Neural cell (in vitro differentiated cells): Measurements from ENCODE around the gene SMIM36. TPM values are rescaled to one million over a fixed set of nuclear protein-coding genes. Genes with fewer than 3 reads are reported as not detected.

Experiments used
- H2AFZ ChIP-seq: fragments of 200-600, 300-800 bp; sonication (generic), shearing (Covaris generic); 2 replicates; pipeline ENCODE4 v1.6.0; 2014; ENCODE audit warnings: low read depth, mild to moderate bottlenecking, antibody characterized with exemption, low read length, moderate library complexity
- H3F3A ChIP-seq: fragments of 200-600 bp; shearing (Covaris generic); 2 replicates; pipeline ENCODE4 v1.6.1; 2016; ENCODE audit warnings: mild to moderate bottlenecking, moderate library complexity, mixed read lengths, antibody characterized with exemption, low read length; ENCODE audit not compliant: insufficient read depth, poor library complexity, severe bottlenecking
- H3K27ac ChIP-seq: fragments of 200-600, 300-800 bp; sonication (generic), shearing (Covaris generic); 2 replicates; pipeline ENCODE4 v1.5.1; 2014; ENCODE audit warnings: mild to moderate bottlenecking, low read length, moderate library complexity
- H3K27me3 ChIP-seq: fragments of 300-800, 200-600 bp; sonication (generic), shearing (Covaris generic); 2 replicates; pipeline ENCODE4 v1.6.0; 2014; ENCODE audit warnings: mild to moderate bottlenecking, low read depth, low read length, moderate library complexity; ENCODE audit not compliant: insufficient read depth
- H3K36me3 ChIP-seq: fragments of 300-800, 200-600 bp; sonication (generic), shearing (Covaris generic); 2 replicates; pipeline ENCODE4 v1.5.1; 2014; ENCODE audit warnings: mild to moderate bottlenecking, antibody characterized with exemption, low read length, moderate library complexity; ENCODE audit not compliant: insufficient read depth
- H3K4me2 ChIP-seq: fragments of 300-800, 200-600 bp; sonication (generic), shearing (Covaris generic); 2 replicates; pipeline ENCODE4 v1.6.0; 2014; ENCODE audit warnings: mild to moderate bottlenecking, low read length
- H3K4me3 ChIP-seq: fragments of 300-800, 200-600 bp; sonication (generic), shearing (Covaris generic); 2 replicates; pipeline ENCODE4 v1.5.1; 2014; ENCODE audit warnings: mild to moderate bottlenecking, low read length, moderate library complexity
- H3K79me2 ChIP-seq: fragments of 200-600 bp; shearing (Covaris generic); replicated peaks from 2 replicates; pipeline ENCODE4 v1.6.0; 2014; ENCODE audit warnings: mild to moderate bottlenecking, low read length, moderate library complexity; ENCODE audit not compliant: insufficient read depth
- H3K9ac ChIP-seq: fragments of 300-800, 200-600 bp; sonication (generic), shearing (Covaris generic); 2 replicates; pipeline ENCODE4 v1.6.1; 2016; ENCODE audit warnings: mild to moderate bottlenecking, low read length, mixed read lengths
- H3K9me2 ChIP-seq: fragments of 200-600 bp; shearing (Covaris generic); 2 replicates; pipeline ENCODE4 v1.6.1; 2016; ENCODE audit warnings: mild to moderate bottlenecking, low read length, mixed read lengths; ENCODE audit not compliant: insufficient read depth
- H3K9me3 ChIP-seq: fragments of 200-600, 300-800 bp; sonication (generic), shearing (Covaris generic); 2 replicates; pipeline ENCODE4 v1.6.1; 2016; ENCODE audit warnings: mild to moderate bottlenecking, mixed run types, low read length, moderate library complexity, mixed read lengths
- H4K20me1 ChIP-seq: fragments of 200-600 bp; shearing (Covaris generic); 2 replicates; pipeline ENCODE4 v1.6.1; 2016; ENCODE audit warnings: mild to moderate bottlenecking, mixed run types; ENCODE audit not compliant: insufficient read depth
- EP300 ChIP-seq: fragments of 450-650 bp; conservative IDR thresholded peaks from 2 replicates; pipeline ENCODE4 v1.6.1; 2014; ENCODE audit warnings: antibody characterized with exemption, mild to moderate bottlenecking, moderate library complexity; ENCODE audit not compliant: poor library complexity, severe bottlenecking
- EZH2 ChIP-seq: fragments of 200-600, 300-800 bp; shearing (Covaris generic), sonication (generic); IDR thresholded peaks from 2 replicates; pipeline ENCODE4 v1.6.1; 2014; ENCODE audit warnings: antibody characterized with exemption, low read length, borderline replicate concordance, mild to moderate bottlenecking; ENCODE audit not compliant: insufficient read depth, poor library complexity, severe bottlenecking
- MXI1 ChIP-seq: fragments of 450-650 bp; conservative IDR thresholded peaks from 2 replicates; pipeline ENCODE4 v1.6.1; 2014; ENCODE audit warnings: antibody characterized with exemption, mild to moderate bottlenecking; ENCODE audit not compliant: poor library complexity, severe bottlenecking
- RAD21 ChIP-seq: fragments of 450-650 bp; conservative IDR thresholded peaks from 2 replicates; pipeline ENCODE4 v1.6.1; 2014; ENCODE audit warnings: antibody characterized with exemption, mild to moderate bottlenecking, moderate library complexity
- REST ChIP-seq: IDR thresholded peaks from 2 replicates; pipeline ENCODE4 v1.6.1; 2012; ENCODE audit warnings: borderline replicate concordance
- SMC3 ChIP-seq: fragments of 450-650 bp; conservative IDR thresholded peaks from 2 replicates; pipeline ENCODE4 v1.6.1; 2014; ENCODE audit warnings: antibody characterized with exemption, mild to moderate bottlenecking, moderate library complexity; ENCODE audit not compliant: poor library complexity
- TAF1 ChIP-seq: IDR thresholded peaks from 2 replicates; pipeline ENCODE4 v1.6.1; 2012; ENCODE audit warnings: low read depth
- polyA plus RNA-seq: library from polyadenylated mRNA; depleted of rRNA; stranded (reverse); fragments of >200 nt; gene quantifications from 2 replicates; pipeline ENCODE4 v1.2.3, GENCODE V29; 2014
- TF ChIP-seq, protein P1 (sequence below): fragments of 450-650 bp; IDR thresholded peaks from 2 replicates; pipeline ENCODE4 v1.5.1; 2014; ENCODE audit warnings: antibody characterized with exemption, mild to moderate bottlenecking, moderate library complexity; ENCODE audit not compliant: poor library complexity, severe bottlenecking

SMIM36 gene
- polyA plus RNA-seq, 1 donor from 2014 or later, result not detected

DNA sequence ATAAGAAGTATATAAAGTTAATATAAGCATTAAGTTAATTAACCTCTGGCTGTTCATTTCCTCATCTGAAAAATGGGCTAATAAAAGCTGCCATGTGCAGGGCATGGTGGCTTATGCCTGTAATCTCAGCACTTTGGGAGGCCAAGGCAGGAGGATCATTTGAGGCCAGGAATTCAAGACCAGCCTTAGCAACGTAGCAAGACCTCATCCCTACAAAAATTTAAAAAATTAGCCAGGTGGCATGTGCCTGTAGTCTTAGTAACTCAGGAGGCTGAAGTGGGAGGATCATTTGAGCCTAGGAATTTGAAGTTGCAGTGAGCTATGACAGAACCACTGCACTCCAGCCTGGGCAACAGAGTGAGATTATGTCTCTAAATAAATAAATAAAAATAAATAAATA lies 49.0 kb downstream of the SMIM36 start:
- no peaks in the 10 kb centered on the region for H3K9me3 ChIP-seq
- no peak overlapping the region for H3K4me3 ChIP-seq
- H4K20me1 ChIP-seq, result no peaks in the 10 kb centered on the region
- no peaks in the 10 kb centered on the region for H3F3A ChIP-seq
- H3K9ac ChIP-seq, result no peak overlapping the region
- H3K27me3 ChIP-seq, result no peaks in the 10 kb centered on the region
- no peak overlapping the region for H3K27ac ChIP-seq
- no peak overlapping the region for H2AFZ ChIP-seq
- TF ChIP-seq SMC3, result no peak
- TF ChIP-seq, protein P1, sequence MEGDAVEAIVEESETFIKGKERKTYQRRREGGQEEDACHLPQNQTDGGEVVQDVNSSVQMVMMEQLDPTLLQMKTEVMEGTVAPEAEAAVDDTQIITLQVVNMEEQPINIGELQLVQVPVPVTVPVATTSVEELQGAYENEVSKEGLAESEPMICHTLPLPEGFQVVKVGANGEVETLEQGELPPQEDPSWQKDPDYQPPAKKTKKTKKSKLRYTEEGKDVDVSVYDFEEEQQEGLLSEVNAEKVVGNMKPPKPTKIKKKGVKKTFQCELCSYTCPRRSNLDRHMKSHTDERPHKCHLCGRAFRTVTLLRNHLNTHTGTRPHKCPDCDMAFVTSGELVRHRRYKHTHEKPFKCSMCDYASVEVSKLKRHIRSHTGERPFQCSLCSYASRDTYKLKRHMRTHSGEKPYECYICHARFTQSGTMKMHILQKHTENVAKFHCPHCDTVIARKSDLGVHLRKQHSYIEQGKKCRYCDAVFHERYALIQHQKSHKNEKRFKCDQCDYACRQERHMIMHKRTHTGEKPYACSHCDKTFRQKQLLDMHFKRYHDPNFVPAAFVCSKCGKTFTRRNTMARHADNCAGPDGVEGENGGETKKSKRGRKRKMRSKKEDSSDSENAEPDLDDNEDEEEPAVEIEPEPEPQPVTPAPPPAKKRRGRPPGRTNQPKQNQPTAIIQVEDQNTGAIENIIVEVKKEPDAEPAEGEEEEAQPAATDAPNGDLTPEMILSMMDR, result no peak
- TF ChIP-seq EP300, result no peak
- H3K9me2 ChIP-seq, result no peaks in the 10 kb centered on the region
- no peaks in the 10 kb centered on the region for H3K36me3 ChIP-seq
- H3K4me2 ChIP-seq, result no peak overlapping the region
- no peaks in the 10 kb centered on the region for H3K79me2 ChIP-seq

DNA sequence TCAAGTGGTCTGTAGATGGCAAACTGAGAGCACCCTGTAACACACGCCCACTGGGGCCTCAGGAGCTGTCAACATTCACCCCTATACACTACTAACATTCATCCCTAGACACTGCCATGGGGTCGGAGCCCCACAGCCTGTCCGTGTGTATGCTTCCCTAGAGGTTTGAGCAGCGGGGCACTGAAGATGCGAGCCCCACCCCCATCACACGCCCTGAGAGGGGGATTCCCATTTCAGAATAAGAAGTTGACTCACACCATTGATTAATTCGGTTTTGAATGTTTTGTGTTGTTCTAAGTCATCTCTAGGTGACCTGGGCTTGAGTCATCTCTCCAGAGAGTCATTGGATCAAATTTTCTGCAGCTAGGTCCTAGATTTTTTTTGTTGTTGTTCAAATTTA lies 52.3 kb downstream of the SMIM36 start:
- Histone ChIP-seq H3F3A (no peaks in the 10 kb centered on the region), H3K36me3 (no peaks in the 10 kb centered on the region), H3K4me2 (no peak overlapping the region), H3K9me2 (no peaks in the 10 kb centered on the region), H3K27ac (no peak overlapping the region), H3K9ac (no peak overlapping the region), H4K20me1 (no peaks in the 10 kb centered on the region), H2AFZ (no peak overlapping the region), H3K79me2 (no peaks in the 10 kb centered on the region), H3K27me3 (no peaks in the 10 kb centered on the region), H3K4me3 (no peak overlapping the region), H3K9me3 (no peaks in the 10 kb centered on the region)
- no peak for TF ChIP-seq TAF1

DNA sequence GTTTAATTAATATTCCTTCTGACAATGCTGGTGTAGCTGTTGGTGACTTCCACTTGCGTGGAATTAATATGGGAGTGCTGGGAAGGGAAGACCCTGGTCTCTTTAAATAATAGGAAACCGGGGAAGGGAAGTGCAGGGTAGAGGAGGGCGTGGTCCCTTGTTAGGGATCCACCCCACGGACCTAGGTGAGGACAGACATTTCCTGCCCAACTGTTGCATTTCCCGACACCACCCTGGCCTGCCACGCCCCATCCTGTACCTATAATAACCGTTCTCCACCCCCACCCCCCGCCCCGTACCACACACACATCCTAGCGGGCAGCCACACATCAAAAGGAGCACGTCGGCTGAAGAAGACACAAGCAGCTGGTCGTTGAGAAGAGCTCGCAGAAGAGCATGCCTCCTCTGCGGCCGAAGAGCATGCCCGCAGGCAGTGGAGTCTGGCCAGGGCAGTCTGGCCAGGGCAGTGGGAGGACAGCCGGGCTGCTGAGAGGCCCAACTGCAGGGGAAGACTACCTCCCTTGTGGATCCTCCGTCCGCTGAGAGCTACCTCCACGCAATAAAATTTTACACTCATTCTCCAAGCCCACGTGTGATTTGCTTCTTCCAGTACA lies 52.9 kb downstream of the SMIM36 start:
- H3K27ac ChIP-seq, result no peak overlapping the region
- H3K36me3 ChIP-seq, result no peaks in the 10 kb centered on the region

More for the DNA sequence above, 52.9 kb downstream of the SMIM36 start:
- Histone ChIP-seq H3K9me2 (no peaks in the 10 kb centered on the region), H3K27me3 (no peaks in the 10 kb centered on the region), H3K9me3 (no peaks in the 10 kb centered on the region), H3K9ac (no peak overlapping the region), H3K79me2 (no peaks in the 10 kb centered on the region), H2AFZ (no peak overlapping the region), H3K4me2 (no peak overlapping the region), H3F3A (no peaks in the 10 kb centered on the region), H3K4me3 (no peak overlapping the region), H4K20me1 (no peaks in the 10 kb centered on the region)
- TF ChIP-seq SMC3, result no peak
- TF ChIP-seq EP300, result no peak
- TF ChIP-seq MXI1, result no peak
- TF ChIP-seq TAF1, result no peak
- TF ChIP-seq EZH2, result no peak
- TF ChIP-seq, protein P1, result no peak
- TF ChIP-seq REST, result no peak
- no peak for TF ChIP-seq RAD21
